ENCODE data around the gene CAPN11. TPM values are rescaled to one million over a fixed set of nuclear protein-coding genes. Genes with fewer than 3 reads are reported as not detected.

The CAPN11 gene
- total RNA-seq, 4 donors from 2014 or later = 0.67 to 16.5 (median 4.9) TPM; not detected in 1

DNA sequence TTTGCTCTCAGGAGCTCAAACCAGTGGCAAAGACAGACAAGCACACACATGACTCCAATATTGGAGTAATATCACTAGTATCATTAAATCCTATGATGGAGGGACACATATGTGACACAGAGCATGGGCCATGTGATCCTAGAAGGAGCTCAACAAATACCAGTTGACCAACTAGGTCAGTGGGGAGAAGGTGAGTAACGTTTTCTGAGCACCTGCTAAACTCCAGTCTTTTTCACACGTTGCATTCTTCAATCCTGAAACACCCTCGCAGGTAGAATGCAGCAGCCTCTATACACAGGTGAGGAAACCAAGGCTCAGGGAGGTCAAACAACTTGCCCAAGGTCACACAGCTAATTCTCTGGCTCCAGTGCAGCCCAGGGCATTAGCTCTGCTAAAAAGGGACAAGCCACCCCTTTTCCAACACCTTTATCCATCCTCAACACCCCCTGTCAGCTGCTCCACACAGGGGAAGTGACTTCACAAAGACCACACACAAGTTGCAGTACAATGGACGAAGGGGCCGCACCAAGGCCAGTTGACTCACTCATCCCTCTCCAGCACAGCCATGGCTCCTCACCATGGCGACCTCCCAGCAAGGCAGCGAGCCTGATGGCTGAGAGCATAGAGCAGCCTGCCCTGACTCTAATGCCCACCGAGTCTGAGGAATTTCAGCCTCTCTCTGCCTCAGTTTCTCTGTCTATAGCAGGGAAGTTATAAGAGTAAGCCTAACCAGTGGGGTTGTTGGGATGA lies 4.4 kb downstream of the CAPN11 start:
- no peak for TF ChIP-seq POLR2A (IDR thresholded peaks at IDR 0.05)
- TF ChIP-seq, protein P1, sequence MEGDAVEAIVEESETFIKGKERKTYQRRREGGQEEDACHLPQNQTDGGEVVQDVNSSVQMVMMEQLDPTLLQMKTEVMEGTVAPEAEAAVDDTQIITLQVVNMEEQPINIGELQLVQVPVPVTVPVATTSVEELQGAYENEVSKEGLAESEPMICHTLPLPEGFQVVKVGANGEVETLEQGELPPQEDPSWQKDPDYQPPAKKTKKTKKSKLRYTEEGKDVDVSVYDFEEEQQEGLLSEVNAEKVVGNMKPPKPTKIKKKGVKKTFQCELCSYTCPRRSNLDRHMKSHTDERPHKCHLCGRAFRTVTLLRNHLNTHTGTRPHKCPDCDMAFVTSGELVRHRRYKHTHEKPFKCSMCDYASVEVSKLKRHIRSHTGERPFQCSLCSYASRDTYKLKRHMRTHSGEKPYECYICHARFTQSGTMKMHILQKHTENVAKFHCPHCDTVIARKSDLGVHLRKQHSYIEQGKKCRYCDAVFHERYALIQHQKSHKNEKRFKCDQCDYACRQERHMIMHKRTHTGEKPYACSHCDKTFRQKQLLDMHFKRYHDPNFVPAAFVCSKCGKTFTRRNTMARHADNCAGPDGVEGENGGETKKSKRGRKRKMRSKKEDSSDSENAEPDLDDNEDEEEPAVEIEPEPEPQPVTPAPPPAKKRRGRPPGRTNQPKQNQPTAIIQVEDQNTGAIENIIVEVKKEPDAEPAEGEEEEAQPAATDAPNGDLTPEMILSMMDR (IDR thresholded peaks at IDR 0.05) = no peak
- Histone ChIP-seq H3K36me3 (no peaks in the 10 kb centered on the region), H3K4me3 (no peak overlapping the region), H3K9me3 (no peaks in the 10 kb centered on the region), H3K27me3 (no peaks in the 10 kb centered on the region), H3K27ac (no peak overlapping the region), H3K4me1 (no peaks in the 10 kb centered on the region)
- DNase-seq = no peak

DNA sequence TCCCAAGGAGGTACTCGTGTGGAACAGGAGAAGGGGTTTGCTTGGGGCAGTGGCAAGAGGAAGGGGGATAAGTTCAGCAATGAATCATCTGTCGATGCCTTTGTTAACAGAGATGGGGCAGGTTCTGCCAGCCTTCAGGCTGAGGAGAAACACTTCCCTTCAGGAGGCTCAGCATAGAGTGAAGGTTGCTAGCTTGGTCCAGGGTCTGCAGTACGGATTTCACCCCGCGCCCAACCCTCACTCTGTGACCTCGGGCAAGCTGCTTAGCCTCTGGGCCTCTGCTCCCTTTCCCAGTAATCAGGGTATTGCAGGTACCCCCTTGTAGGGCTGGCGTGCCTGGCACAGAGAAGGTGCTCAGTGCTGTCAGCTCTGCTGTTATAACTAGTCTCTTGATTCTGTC lies 7.5 kb downstream of the CAPN11 start:
- Histone ChIP-seq H3K27me3 (no peaks in the 10 kb centered on the region), H3K4me1 (peaks cover 0 to 14% (median 0%) of the 10 kb centered on the region in 4 donors), H3K9me3 (no peaks in the 10 kb centered on the region), H3K4me3 (no peak overlapping the region), H3K36me3 (no peaks in the 10 kb centered on the region), H3K27ac (no peak overlapping the region)
- no peak for TF ChIP-seq POLR2A (IDR thresholded peaks at IDR 0.05)
- TF ChIP-seq, protein P1 (IDR thresholded peaks at IDR 0.05) = no peak
- no peak for DNase-seq

DNA sequence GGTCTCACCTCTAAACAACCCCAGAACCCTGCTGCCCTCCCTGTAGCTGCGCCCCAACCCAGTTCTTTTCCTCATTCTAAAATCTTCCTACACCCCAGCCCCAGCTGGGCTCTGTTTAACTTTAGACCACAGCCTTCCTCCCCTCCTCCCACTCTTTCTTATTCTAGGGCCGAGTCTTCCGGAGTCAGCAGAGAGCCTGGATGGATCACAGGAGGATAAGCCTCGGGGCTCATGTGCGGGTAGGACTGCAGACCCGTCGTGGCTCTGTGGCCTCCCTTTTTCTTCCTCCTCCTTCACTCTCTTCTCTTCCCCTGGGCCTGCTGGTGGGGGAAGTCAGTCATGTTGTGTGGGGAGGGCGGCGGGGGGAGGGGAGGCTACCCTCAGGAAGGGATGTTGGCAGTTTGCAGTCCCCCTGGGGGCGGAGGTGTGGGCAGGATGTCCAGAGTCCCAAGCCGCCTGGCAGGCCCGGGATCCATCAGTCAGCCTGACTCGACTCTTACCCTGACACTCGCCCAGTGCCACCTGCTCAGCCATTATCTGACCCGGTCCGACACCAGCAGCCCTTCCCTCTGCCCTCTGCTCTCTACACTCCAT lies 8.1 kb downstream of the CAPN11 start:
- no peaks in the 10 kb centered on the region for H3K36me3 ChIP-seq
- H3K27me3 ChIP-seq = no peaks in the 10 kb centered on the region
- no peak overlapping the region for H3K4me3 ChIP-seq
- H3K9me3 ChIP-seq = no peaks in the 10 kb centered on the region
- TF ChIP-seq POLR2A (IDR thresholded peaks at IDR 0.05) = no peak
- TF ChIP-seq, protein P1 (IDR thresholded peaks at IDR 0.05) = no peak
- peaks cover 0 to 14% (median 0%) of the 10 kb centered on the region in 4 donors for H3K4me1 ChIP-seq
- no peak overlapping the region for H3K27ac ChIP-seq
- DNase-seq = no peak

- H3K9me3 ChIP-seq = no peaks in the 10 kb centered on the region
- H3K27me3 ChIP-seq = no peaks in the 10 kb centered on the region
- H3K36me3 ChIP-seq = no peaks in the 10 kb centered on the region
- peaks cover 0 to 15% (median 0%) of the 10 kb centered on the region in 4 donors for H3K4me1 ChIP-seq
- no peak overlapping the region for H3K27ac ChIP-seq
- DNase-seq = no peak
- TF ChIP-seq, protein P1 (IDR thresholded peaks at IDR 0.05) = no peak
- TF ChIP-seq POLR2A (IDR thresholded peaks at IDR 0.05) = no peak
- no peak overlapping the region for H3K4me3 ChIP-seq
These were observed 8.9 kb downstream of the CAPN11 start for GRCh38 chr6:44167567-44167966.

GRCh38 chr6:44169154-44169553 lies 10.5 kb downstream of the CAPN11 start:
- no peaks in the 10 kb centered on the region for H3K9me3 ChIP-seq
- no peaks in the 10 kb centered on the region for H3K36me3 ChIP-seq
- no peak overlapping the region for H3K4me3 ChIP-seq
- no peak overlapping the region for H3K27ac ChIP-seq
- DNase-seq = peak in 2 of 3 donors; percentile 68 to 74
- H3K4me1 ChIP-seq = peaks cover 0 to 21% (median 0%) of the 10 kb centered on the region in 4 donors
- TF ChIP-seq POLR2A (IDR thresholded peaks at IDR 0.05) = no peak
- TF ChIP-seq, protein P1 (IDR thresholded peaks at IDR 0.05) = no peak
- no peaks in the 10 kb centered on the region for H3K27me3 ChIP-seq
